ENCODE results near the gene CERS1.

The CERS1 gene

DNA sequence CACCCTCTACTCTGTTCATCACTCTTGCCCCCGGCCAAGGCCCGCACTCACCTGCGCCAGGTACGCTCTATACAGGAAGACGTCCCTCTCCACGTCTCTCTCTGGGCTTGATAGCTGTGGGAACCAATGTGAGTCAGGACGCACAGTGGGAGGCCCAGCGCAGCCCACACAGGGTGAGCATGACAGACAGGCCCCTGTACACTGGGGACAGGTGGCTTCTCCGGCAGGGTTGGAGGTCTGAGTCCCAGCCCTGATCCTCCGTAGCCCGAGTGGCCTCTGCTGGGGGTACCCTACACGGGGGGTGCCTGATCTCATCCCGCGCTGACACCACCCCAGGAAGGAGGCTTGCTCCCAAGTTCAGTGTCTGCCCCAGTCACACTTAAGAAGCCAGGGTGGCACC is 17.0 kb upstream of the CERS1 start:
- TF ChIP-seq CEBPB (IDR thresholded peaks at IDR 0.05) (no peak), NFIC (IDR thresholded peaks at IDR 0.05) (no peak), FOXM1 (IDR thresholded peaks at IDR 0.05; ENCODE audit: borderline replicate concordance, low read depth) (no peak), ZBTB7A (IDR thresholded peaks at IDR 0.05; ENCODE audit: low read depth) (no peak), YY1 (IDR thresholded peaks at IDR 0.05; ENCODE audit: low read depth) (no peak), EGR1 (IDR thresholded peaks at IDR 0.05) (no peak), CREB1 (IDR thresholded peaks at IDR 0.05; ENCODE audit: low read depth) (no peak), EP300 (IDR thresholded peaks at IDR 0.05; ENCODE audit: borderline replicate concordance) (no peak), TCF12 (IDR thresholded peaks at IDR 0.05; ENCODE audit: low read depth) (no peak), TEAD4 (IDR thresholded peaks at IDR 0.05) (no peak), TAF1 (IDR thresholded peaks at IDR 0.05; ENCODE audit: low read depth) (no peak)
- TF ChIP-seq, protein P1, sequence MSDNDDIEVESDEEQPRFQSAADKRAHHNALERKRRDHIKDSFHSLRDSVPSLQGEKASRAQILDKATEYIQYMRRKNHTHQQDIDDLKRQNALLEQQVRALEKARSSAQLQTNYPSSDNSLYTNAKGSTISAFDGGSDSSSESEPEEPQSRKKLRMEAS (IDR thresholded peaks at IDR 0.05), result no peak
- TF ChIP-seq, protein P2, sequence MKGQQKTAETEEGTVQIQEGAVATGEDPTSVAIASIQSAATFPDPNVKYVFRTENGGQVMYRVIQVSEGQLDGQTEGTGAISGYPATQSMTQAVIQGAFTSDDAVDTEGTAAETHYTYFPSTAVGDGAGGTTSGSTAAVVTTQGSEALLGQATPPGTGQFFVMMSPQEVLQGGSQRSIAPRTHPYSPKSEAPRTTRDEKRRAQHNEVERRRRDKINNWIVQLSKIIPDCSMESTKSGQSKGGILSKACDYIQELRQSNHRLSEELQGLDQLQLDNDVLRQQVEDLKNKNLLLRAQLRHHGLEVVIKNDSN (IDR thresholded peaks at IDR 0.05), result no peak
- TF ChIP-seq, protein P3, sequence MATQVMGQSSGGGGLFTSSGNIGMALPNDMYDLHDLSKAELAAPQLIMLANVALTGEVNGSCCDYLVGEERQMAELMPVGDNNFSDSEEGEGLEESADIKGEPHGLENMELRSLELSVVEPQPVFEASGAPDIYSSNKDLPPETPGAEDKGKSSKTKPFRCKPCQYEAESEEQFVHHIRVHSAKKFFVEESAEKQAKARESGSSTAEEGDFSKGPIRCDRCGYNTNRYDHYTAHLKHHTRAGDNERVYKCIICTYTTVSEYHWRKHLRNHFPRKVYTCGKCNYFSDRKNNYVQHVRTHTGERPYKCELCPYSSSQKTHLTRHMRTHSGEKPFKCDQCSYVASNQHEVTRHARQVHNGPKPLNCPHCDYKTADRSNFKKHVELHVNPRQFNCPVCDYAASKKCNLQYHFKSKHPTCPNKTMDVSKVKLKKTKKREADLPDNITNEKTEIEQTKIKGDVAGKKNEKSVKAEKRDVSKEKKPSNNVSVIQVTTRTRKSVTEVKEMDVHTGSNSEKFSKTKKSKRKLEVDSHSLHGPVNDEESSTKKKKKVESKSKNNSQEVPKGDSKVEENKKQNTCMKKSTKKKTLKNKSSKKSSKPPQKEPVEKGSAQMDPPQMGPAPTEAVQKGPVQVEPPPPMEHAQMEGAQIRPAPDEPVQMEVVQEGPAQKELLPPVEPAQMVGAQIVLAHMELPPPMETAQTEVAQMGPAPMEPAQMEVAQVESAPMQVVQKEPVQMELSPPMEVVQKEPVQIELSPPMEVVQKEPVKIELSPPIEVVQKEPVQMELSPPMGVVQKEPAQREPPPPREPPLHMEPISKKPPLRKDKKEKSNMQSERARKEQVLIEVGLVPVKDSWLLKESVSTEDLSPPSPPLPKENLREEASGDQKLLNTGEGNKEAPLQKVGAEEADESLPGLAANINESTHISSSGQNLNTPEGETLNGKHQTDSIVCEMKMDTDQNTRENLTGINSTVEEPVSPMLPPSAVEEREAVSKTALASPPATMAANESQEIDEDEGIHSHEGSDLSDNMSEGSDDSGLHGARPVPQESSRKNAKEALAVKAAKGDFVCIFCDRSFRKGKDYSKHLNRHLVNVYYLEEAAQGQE (IDR thresholded peaks at IDR 0.05; ENCODE audit: low read depth), result no peak

DNA sequence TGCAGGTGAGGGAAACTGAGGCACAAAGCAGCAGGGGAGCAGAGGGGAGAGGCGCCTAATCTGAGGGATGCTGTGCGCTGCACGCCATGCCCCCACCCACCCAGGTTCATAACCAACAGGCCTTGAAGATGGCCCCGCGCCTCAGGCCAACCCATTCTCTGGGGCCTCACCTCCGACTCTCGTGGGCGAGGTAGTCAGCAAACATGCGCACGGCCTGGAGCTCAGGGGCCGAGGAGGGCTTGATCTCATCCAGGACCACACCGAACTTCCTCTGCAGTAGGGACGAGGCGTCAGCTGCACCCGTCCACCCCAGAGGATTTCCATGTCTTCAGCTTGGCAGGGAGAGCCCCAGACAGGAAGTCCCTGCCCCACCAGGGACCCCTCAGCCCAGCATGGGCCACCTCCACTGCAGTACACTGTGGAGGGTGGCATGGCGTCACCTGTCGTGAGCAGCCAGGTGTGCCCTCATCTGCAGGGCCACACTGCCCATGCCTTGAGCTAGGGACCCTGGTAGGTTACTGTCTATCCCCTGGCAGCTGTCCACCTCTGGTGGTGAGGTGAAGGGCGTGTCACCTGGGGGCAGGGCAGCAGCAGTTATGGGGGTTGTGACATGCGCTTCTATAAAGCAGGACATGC is 15.0 kb upstream of the CERS1 start:
- TF ChIP-seq YY1 (IDR thresholded peaks at IDR 0.05; ENCODE audit: low read depth) (no peak), TAF1 (IDR thresholded peaks at IDR 0.05; ENCODE audit: low read depth) (no peak), EP300 (IDR thresholded peaks at IDR 0.05; ENCODE audit: borderline replicate concordance) (no peak), FOXM1 (IDR thresholded peaks at IDR 0.05; ENCODE audit: borderline replicate concordance, low read depth) (no peak), NFIC (IDR thresholded peaks at IDR 0.05) (no peak), TCF12 (IDR thresholded peaks at IDR 0.05; ENCODE audit: low read depth) (no peak), CEBPB (IDR thresholded peaks at IDR 0.05) (no peak), ZBTB7A (IDR thresholded peaks at IDR 0.05; ENCODE audit: low read depth) (no peak), TEAD4 (IDR thresholded peaks at IDR 0.05) (no peak), RAD21 (IDR thresholded peaks at IDR 0.05; ENCODE audit: low read depth) (no peak), CREB1 (IDR thresholded peaks at IDR 0.05; ENCODE audit: low read depth) (no peak), EGR1 (IDR thresholded peaks at IDR 0.05) (no peak)
- TF ChIP-seq, protein P3 (IDR thresholded peaks at IDR 0.05; ENCODE audit: low read depth), result no peak
- TF ChIP-seq, protein P1 (IDR thresholded peaks at IDR 0.05), result no peak
- TF ChIP-seq, protein P2 (IDR thresholded peaks at IDR 0.05), result no peak

DNA sequence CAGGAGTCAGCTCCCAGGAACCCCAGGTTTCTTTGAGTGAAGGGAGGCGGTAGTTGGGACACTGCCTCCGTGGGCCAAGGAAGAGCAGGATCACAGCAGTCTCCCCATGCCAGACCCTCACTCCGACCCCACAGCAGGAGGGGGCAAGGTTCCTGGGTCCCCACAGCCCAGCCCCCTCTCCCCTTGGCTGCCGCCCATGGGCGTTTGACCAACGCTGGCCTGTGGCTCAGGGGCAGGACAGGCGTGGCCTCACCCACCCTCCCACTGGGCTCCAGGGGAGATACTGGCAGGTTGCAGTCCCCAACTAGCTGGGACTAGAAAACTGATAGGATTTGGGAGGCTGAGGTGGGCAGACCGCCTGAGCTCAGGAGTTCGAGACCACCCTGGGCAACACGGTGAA is 14.1 kb upstream of the CERS1 start:
- TF ChIP-seq EGR1 (IDR thresholded peaks at IDR 0.05), result no peak
- no peak for TF ChIP-seq TEAD4 (IDR thresholded peaks at IDR 0.05)
- TF ChIP-seq FOXM1 (IDR thresholded peaks at IDR 0.05; ENCODE audit: borderline replicate concordance, low read depth), result no peak
- TF ChIP-seq, protein P3 (IDR thresholded peaks at IDR 0.05; ENCODE audit: low read depth), result no peak
- TF ChIP-seq, protein P1 (IDR thresholded peaks at IDR 0.05), result no peak
- TF ChIP-seq CREB1 (IDR thresholded peaks at IDR 0.05; ENCODE audit: low read depth), result no peak
- TF ChIP-seq, protein P2 (IDR thresholded peaks at IDR 0.05), result no peak
- no peak for TF ChIP-seq TCF12 (IDR thresholded peaks at IDR 0.05; ENCODE audit: low read depth)
- TF ChIP-seq YY1 (IDR thresholded peaks at IDR 0.05; ENCODE audit: low read depth), result no peak
- TF ChIP-seq CEBPB (IDR thresholded peaks at IDR 0.05), result no peak
- no peak for TF ChIP-seq EP300 (IDR thresholded peaks at IDR 0.05; ENCODE audit: borderline replicate concordance)
- TF ChIP-seq RAD21 (IDR thresholded peaks at IDR 0.05; ENCODE audit: low read depth), result no peak
